GM12878 (cell line): ENCODE data around the gene GAREM1. TPM values are rescaled to one million over a fixed set of nuclear protein-coding genes. Genes with fewer than 3 reads are reported as not detected.

Experiments
- ATAC-seq: fragments of 200-7000 bp; cut with Tn5 transposase; 3 replicates; pipeline ENCODE4 v1.9.1; 2020; ENCODE audit warnings: mild to moderate bottlenecking, moderate library complexity
- BruUV-seq: library from RNA; stranded (reverse); fragments of 400-500 nt; replicated peaks from 2 replicates; lab custom pipeline; 2021; lab: Mats Ljungman, UMichigan
- CTCF ChIA-PET: fragments of 300-600 bp; sonication (Branson Sonifier 250); formaldehyde crosslinking; extraction: SDS; loops from one replicate; lab custom pipeline; 2021; ENCODE audit warnings: inconsistent platforms; lab: Yijun Ruan, JAX
- POLR2A ChIA-PET: fragments of 350-600 bp; formaldehyde crosslinking; extraction: SDS; loops from one replicate; lab custom pipeline; 2021; ENCODE audit warnings: inconsistent platforms; lab: Charles Lee
- RAD21 ChIA-PET: fragments of 300-600 bp; sonication (Branson Sonifier 250); formaldehyde crosslinking; loops from one replicate; lab custom pipeline; 2023; ENCODE audit warnings: antibody characterized with exemption; ENCODE audit not compliant: unreplicated experiment; lab: Charles Lee
- SMC1A ChIA-PET: fragments of 300-600 bp; sonication (Branson Sonifier 250); formaldehyde crosslinking; loops from one replicate; lab custom pipeline; 2023; ENCODE audit not compliant: unreplicated experiment, uncharacterized antibody; lab: Charles Lee
- DNase-seq: peaks from one replicate; pipeline ENCODE4 v3.0.0-alpha.2; 2011; ENCODE audit warnings: low read depth, low spot score
- FAIRE-seq: peaks from 3 replicates; lab custom pipeline; 2011; peaks lifted over from hg19 to GRCh38; lab: Jason Lieb, UNC
- H2AFZ ChIP-seq: 2 replicates; pipeline ENCODE4 v1.6.0; 2011; ENCODE audit warnings: low read depth, low read length, control low read depth; ENCODE audit not compliant: control insufficient read depth
- H3K27ac ChIP-seq: 2 replicates; pipeline ENCODE4 v1.5.1; 2011; ENCODE audit warnings: control low read depth; ENCODE audit not compliant: control insufficient read depth, insufficient read depth
- H3K27me3 ChIP-seq, 2 experiments: replicated peaks in 1 of 2; 2 replicates each; pipeline versions ENCODE4 v1.6.0 to v1.6.1; 2011; ENCODE audit warnings: low read length in 1 of 2; ENCODE audit not compliant: control insufficient read depth in 2 of 2, insufficient read depth in 2 of 2
- H3K36me3 ChIP-seq, 2 experiments: 2 replicates each; pipeline ENCODE4 v1.5.1; 2011; ENCODE audit warnings: low read length in 1 of 2; ENCODE audit not compliant: control insufficient read depth in 2 of 2, insufficient read depth in 2 of 2
- H3K4me1 ChIP-seq: 2 replicates; pipeline ENCODE4 v1.6.1; 2011; ENCODE audit warnings: mild to moderate bottlenecking, low read length, moderate library complexity, mixed read lengths; ENCODE audit not compliant: control insufficient read depth, insufficient read depth
- H3K4me2 ChIP-seq: 2 replicates; pipeline ENCODE4 v1.6.0; 2011; ENCODE audit warnings: control low read depth; ENCODE audit not compliant: control insufficient read depth, insufficient read depth
- H3K4me3 ChIP-seq: fragments of 200-600 bp; sonication (generic); 2 replicates; pipeline ENCODE4 v1.5.1; 2016
- H3K79me2 ChIP-seq: 2 replicates; pipeline ENCODE4 v1.6.0; 2011; ENCODE audit warnings: low read length; ENCODE audit not compliant: control insufficient read depth, insufficient read depth
- H3K9ac ChIP-seq: 2 replicates; pipeline ENCODE4 v1.8.0; 2011; ENCODE audit warnings: low read length, control low read depth, mixed read lengths; ENCODE audit not compliant: control insufficient read depth, insufficient read depth
- H3K9me3 ChIP-seq: replicated peaks from 3 replicates; pipeline ENCODE4 v1.5.1; 2011; ENCODE audit warnings: mild to moderate bottlenecking, low read length; ENCODE audit not compliant: control insufficient read depth, insufficient read depth
- H4K20me1 ChIP-seq: 2 replicates; pipeline ENCODE4 v1.6.0; 2011; ENCODE audit not compliant: control insufficient read depth, insufficient read depth
- BACH1 ChIP-seq: fragments of 450-650 bp; IDR thresholded peaks from 2 replicates; pipeline ENCODE4 v1.6.1; 2017; ENCODE audit warnings: mild to moderate bottlenecking, borderline replicate concordance
- BHLHE40 ChIP-seq, 2 experiments: fragments of 450-650 bp in 1 of 2; IDR thresholded peaks; 2 replicates each; pipeline ENCODE4 v1.6.1; 2011 to 2017; ENCODE audit warnings: low read depth in 2 of 2, borderline replicate concordance in 1 of 2, improper control_type of control experiment in 1 of 2, low read length in 1 of 2, mild to moderate bottlenecking in 1 of 2
- CEBPZ ChIP-seq: fragments of 150-350 bp; IDR thresholded peaks from 2 replicates; pipeline ENCODE4 v1.6.1; 2016; ENCODE audit warnings: low read depth, low read length
- DPF2 ChIP-seq: fragments of 450-650 bp; IDR thresholded peaks from 2 replicates; pipeline ENCODE4 v1.6.1; 2017; ENCODE audit warnings: mild to moderate bottlenecking
- KAT2A ChIP-seq: conservative IDR thresholded peaks from 2 replicates; pipeline ENCODE4 v1.6.1; 2011; ENCODE audit warnings: low read depth, low read length; ENCODE audit not compliant: control insufficient read depth
- NBN ChIP-seq: fragments of 450-650 bp; IDR thresholded peaks from 2 replicates; pipeline ENCODE4 v1.6.1; 2016
- NKRF ChIP-seq: fragments of 450-650 bp; conservative IDR thresholded peaks from 2 replicates; pipeline ENCODE4 v1.6.1; 2017; ENCODE audit warnings: mild to moderate bottlenecking, moderate library complexity
- PAX8 ChIP-seq: fragments of 450-650 bp; IDR thresholded peaks from 2 replicates; pipeline ENCODE4 v1.6.1; 2017; ENCODE audit warnings: mild to moderate bottlenecking, moderate library complexity
- PBX3 ChIP-seq: IDR thresholded peaks from 2 replicates; pipeline ENCODE4 v1.6.1; 2011; ENCODE audit warnings: mild to moderate bottlenecking, low read depth, low read length, moderate library complexity; ENCODE audit not compliant: insufficient replicate concordance
- SRF ChIP-seq, 2 experiments: IDR thresholded peaks; 2 replicates each; pipeline ENCODE4 v1.6.1; 2011; ENCODE audit warnings: low read depth in 2 of 2, low read length in 2 of 2, mild to moderate bottlenecking in 1 of 2, moderate library complexity in 1 of 2
- TCF12 ChIP-seq: IDR thresholded peaks from 2 replicates; pipeline ENCODE4 v1.6.1; 2011; ENCODE audit warnings: low read depth, mild to moderate bottlenecking, low read length
- USF1 ChIP-seq: IDR thresholded peaks from 2 replicates; pipeline ENCODE4 v1.6.1; 2011; ENCODE audit warnings: borderline replicate concordance, low read depth, mild to moderate bottlenecking, moderate library complexity, mixed read lengths, low read length; ENCODE audit not compliant: insufficient read depth; ENCODE audit errors: extremely low read length
- ZNF592 ChIP-seq: fragments of 450-650 bp; IDR thresholded peaks from 2 replicates; pipeline ENCODE4 v1.6.1; 2017; ENCODE audit warnings: mild to moderate bottlenecking, moderate library complexity
- in situ Hi-C: fragments of 300-500 bp; cut with MboI; formaldehyde crosslinking; loops from 9 replicates; pipeline ENCODE4 v1.14.3; 2018; ENCODE audit warnings: mixed read lengths
- intact Hi-C: fragments of 100-400 bp; cut with micrococcal nuclease; formaldehyde crosslinking; loops from one replicate; pipeline ENCODE4 v1.14.2; 2022; ENCODE audit not compliant: unreplicated experiment
- polyA plus RNA-seq, 11 experiments: library from polyadenylated mRNA; depleted of rRNA in 4 of 11; unstranded in 6 of 11; stranded (reverse) in 5 of 11; fragments of >200 nt; fragmentation: Nextera tagmentation in 4 of 11; fragmentation: Illumina TruSeq in 1 of 11; extraction: Ambion mirVana in 4 of 11; extraction: Trizol in 1 of 11; gene quantifications; 1 replicate in 1 of 11; 2 replicates in 10 of 11; pipeline versions ENCODE4 v1.2.1 to v1.2.3, GENCODE V29; 2011 to 2016; ENCODE audit warnings: inconsistent platforms in 2 of 11, missing spikeins in 2 of 11, low read depth in 1 of 11
- total RNA-seq, 4 experiments: library from RNA; depleted of rRNA in 3 of 4; stranded (reverse); fragments of >200 nt in 3 of 4; fragmentation: Illumina TruSeq in 1 of 4; extraction: Trizol in 1 of 4; gene quantifications; 2 replicates each; pipeline versions ENCODE4 v1.2.1 to v1.2.3, GENCODE V29; 2013 to 2021

GAREM1 gene
- total and polyA plus RNA-seq, 10 of the 15 experiments (the other 5 are each of a cell fraction or from before 2014, with no cell fraction given) = 0.05 to 0.29 (median 0.05) TPM; not detected in 7

- Histone ChIP-seq H3K9me3 (no peaks in the 10 kb centered on the region), H4K20me1 (no peaks in the 10 kb centered on the region), H3K27me3 (no peaks in the 10 kb centered on the region; a peak in 1 of 4 replicates), H3K4me1 (no peaks in the 10 kb centered on the region), H3K79me2 (no peaks in the 10 kb centered on the region), H3K27ac (no peak overlapping the region), H3K9ac (no peak overlapping the region), H3K4me2 (no peak overlapping the region), H3K36me3 (no peaks in the 10 kb centered on the region), H2AFZ (no peak overlapping the region), H3K4me3 (no peak overlapping the region)
- ATAC-seq (no peak), FAIRE-seq (no peak), DNase-seq (no peak)
- ChIA-PET SMC1A (interaction anchor here (0.6 to 1.1 kb wide), 2 partner anchors 10 to 240 kb away, joined by 3 read pairs; no protein-coding TSS in a partner anchor), CTCF (interaction anchor here (0.5 kb wide), 1 partner anchor 23 kb away, joined by 3 read pairs; no protein-coding TSS in a partner anchor), RAD21 (no interaction called here), POLR2A (no interaction called here)
- no TSS peak for BruUV-seq
- intact Hi-C loops (no loop called here), in situ Hi-C loops (no loop called here)
- TF ChIP-seq BACH1 = no peak
- TF ChIP-seq NBN = no peak
- TF ChIP-seq DPF2 = no peak
- no peak for TF ChIP-seq PAX8
- TF ChIP-seq BHLHE40 (IDR thresholded peaks at IDR 0.05; ENCODE audit: borderline replicate concordance in 1 of 2, low read depth in 2 of 2, low read length in 1 of 2) = no peak
- no peak for TF ChIP-seq NKRF
- TF ChIP-seq ZNF592 = no peak
- TF ChIP-seq KAT2A = no peak
- no peak for TF ChIP-seq CEBPZ
- no peak for TF ChIP-seq TCF12
- no peak for TF ChIP-seq SRF (IDR thresholded peaks at IDR 0.05; ENCODE audit: low read depth in 2 of 2, low read length in 2 of 2)
- no peak for TF ChIP-seq PBX3
- TF ChIP-seq USF1 = no peak
Measured at GRCh38 chr18:32450874-32451273, 19.8 kb downstream of the GAREM1 start.
